ENCODE results near the gene CYP17A1. TPM values are rescaled to one million over a fixed set of nuclear protein-coding genes. Genes with fewer than 3 reads are reported as not detected.

CYP17A1 gene
- total RNA-seq, 2 experiments from 2014 or later: not detected

GRCh38 chr10:102782673-102783551, 54.3 kb downstream of the CYP17A1 start:
- Mint-ChIP-seq H3K27me3 (no peaks in the 10 kb centered on the region), H3K4me3 (no peak overlapping the region), H3K27ac (no peak overlapping the region), H3K4me1 (peaks cover 26% of the 10 kb centered on the region), H3K9me3 (ENCODE audit: low read depth) (no peaks in the 10 kb centered on the region), H3K36me3 (ENCODE audit: low read depth) (peaks cover 4% of the 10 kb centered on the region)
- no peak for ATAC-seq
- ChIA-PET CTCF (no interaction called here), POLR2A (no interaction called here)
- DNase-seq: no peak
- intact Hi-C loops (cut with DNase I, micrococcal nuclease): no loop called here

DNA sequence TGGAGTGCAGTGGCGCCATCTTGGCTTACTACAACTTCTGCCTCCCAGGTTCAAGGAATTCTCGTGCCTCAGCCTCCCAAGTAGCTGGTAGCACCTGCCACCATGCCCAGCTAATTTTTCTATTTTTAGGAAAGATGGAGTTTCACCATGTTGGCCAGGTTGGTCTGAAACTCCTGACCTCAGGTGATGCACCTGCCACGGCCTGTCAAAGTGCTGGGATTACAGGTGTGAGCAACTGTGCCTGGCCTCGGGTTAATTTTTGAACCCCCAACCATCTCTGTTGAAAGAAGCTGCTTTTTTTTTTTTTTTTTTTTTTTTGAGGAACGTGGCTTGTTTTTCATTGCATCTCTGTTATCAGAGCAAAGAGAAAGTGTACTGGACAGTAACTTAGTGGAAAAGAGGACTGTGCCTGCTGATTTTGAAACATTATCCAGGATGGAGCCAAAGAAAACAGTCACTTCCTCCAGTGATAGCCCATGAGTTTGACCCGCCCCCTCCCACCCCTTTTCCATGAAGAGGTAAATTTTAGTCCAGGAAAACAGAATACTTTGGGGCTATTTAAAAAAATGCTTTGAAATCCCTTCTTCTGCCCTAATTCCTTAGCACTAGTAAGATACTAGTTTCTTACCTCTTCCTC, 55.2 kb downstream of the CYP17A1 start:
- Mint-ChIP-seq H3K27me3 (no peaks in the 10 kb centered on the region), H3K36me3 (ENCODE audit: low read depth) (peaks cover 4% of the 10 kb centered on the region), H3K27ac (no peak overlapping the region), H3K9me3 (ENCODE audit: low read depth) (no peaks in the 10 kb centered on the region), H3K4me1 (peaks cover 27% of the 10 kb centered on the region), H3K4me3 (no peak overlapping the region)
- CTCF ChIA-PET: no interaction called here
- POLR2A ChIA-PET: interaction anchor here (0.6 kb wide), 1 partner anchor 11 kb away, joined by 6 read pairs; no protein-coding TSS in a partner anchor
- intact Hi-C loops (cut with DNase I, micrococcal nuclease): no loop called here
- DNase-seq (no peak), ATAC-seq (no peak)

DNA sequence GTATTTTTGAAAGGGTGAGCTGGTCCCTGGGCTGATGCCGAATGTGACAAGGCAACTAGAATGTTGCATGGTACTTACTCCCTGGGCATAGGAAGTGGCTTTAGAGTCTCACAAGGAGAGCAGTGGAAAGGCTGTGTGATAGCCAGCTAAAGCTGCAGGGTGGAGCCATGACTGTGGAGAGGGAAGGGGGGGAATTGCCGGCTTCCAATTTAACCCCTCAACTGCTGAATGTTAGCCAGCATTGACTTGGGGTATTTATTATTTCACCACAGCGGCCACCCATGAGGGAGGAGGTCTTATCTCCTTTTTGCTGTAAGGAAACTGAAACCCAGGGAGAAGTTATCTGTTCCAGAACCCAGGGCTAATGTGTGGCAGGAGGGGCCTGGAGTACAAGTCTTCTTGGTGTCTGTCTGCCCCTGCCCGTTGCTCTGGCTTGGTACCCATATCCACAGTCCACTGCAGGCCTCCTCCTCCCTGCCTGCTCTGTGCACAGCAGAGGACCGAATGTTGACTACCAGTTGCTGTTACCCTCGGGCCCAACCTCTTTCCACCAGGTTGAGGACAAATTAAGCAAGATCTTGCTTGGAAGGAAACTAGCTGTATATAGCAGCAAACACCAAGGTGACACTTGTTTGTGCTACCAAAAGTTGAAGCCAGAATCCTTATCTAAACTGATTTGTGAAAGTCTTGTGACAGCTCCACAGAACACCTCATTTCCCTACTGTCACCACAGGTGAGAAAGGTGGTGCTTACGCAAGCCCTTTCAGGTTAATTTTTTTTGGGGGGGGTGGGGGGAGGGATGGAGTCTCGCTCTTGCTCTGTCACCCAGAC, 55.9 kb downstream of the CYP17A1 start:
- ChIA-PET POLR2A (interaction anchor here (0.6 kb wide), 1 partner anchor 10 kb away, joined by 6 read pairs; no protein-coding TSS in a partner anchor), CTCF (no interaction called here)
- no peaks in the 10 kb centered on the region for H3K9me3 Mint-ChIP-seq (ENCODE audit: low read depth)
- H3K4me1 Mint-ChIP-seq: peaks cover 35% of the 10 kb centered on the region
- no peak for DNase-seq
- H3K27ac Mint-ChIP-seq: no peak overlapping the region
- peaks cover 4% of the 10 kb centered on the region for H3K36me3 Mint-ChIP-seq (ENCODE audit: low read depth)
- no peak overlapping the region for H3K4me3 Mint-ChIP-seq
- no peaks in the 10 kb centered on the region for H3K27me3 Mint-ChIP-seq
- ATAC-seq: no peak
- intact Hi-C loops (cut with DNase I, micrococcal nuclease): no loop called here

Other genes with a start within 250 kb of the CYP17A1 start
- gene TRIM8, start 192.9 kb downstream of the CYP17A1 start, total RNA-seq: 10 to 100 TPM; 37.8 to 39.1 TPM
- 1 to 10 TPM; 6.4 to 6.9 TPM for gene ARL3, start 123.0 kb downstream of the CYP17A1 start, total RNA-seq
- 10 to 100 TPM; 18.2 to 20.7 TPM for gene SFXN2, start 122.8 kb downstream of the CYP17A1 start, total RNA-seq
- 10 to 100 TPM; 14.9 to 16.4 TPM for gene WBP1L, start 93.5 kb downstream of the CYP17A1 start, total RNA-seq
- 1 to 10 TPM; 4.5 to 5.1 TPM for gene BORCS7, start 16.8 kb upstream of the CYP17A1 start, total RNA-seq
- gene AS3MT, start 32.1 kb upstream of the CYP17A1 start, total RNA-seq: 1 to 10 TPM; 1.1 to 1.5 TPM
- 1 to 10 TPM; 4.2 to 4.5 TPM for gene CNNM2, start 80.9 kb upstream of the CYP17A1 start, total RNA-seq

Data from activated CD4-positive, alpha-beta T cell treated with anti-CD3 and anti-CD28 coated beads for 36 hours (primary cell).